Endothelial cell of coronary artery (primary cell): ENCODE data around the gene CLEC4C. TPM values are rescaled to one million over a fixed set of nuclear protein-coding genes. Genes with fewer than 3 reads are reported as not detected.

ENCODE experiments used
- total RNA-seq: library from RNA; depleted of rRNA; stranded (reverse); fragments of >200 nt; gene quantifications from 2 replicates; pipeline ENCODE4 v1.2.3, GENCODE V29; 2014

Gene CLEC4C, protein sequence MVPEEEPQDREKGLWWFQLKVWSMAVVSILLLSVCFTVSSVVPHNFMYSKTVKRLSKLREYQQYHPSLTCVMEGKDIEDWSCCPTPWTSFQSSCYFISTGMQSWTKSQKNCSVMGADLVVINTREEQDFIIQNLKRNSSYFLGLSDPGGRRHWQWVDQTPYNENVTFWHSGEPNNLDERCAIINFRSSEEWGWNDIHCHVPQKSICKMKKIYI
- total RNA-seq, result not detected in 2 replicates

GRCh38 chr12:7747246-7747645, at the start of gene CLEC4C:
Gene CLEC4C, minus strand, starts transcription at chr12:7747375. Its CDS starts 27 bp downstream, at chr12:7747348.

GRCh38 chr12:7788884-7789528, 41.8 kb upstream of the CLEC4C start, which contains the start of gene NANOG:
Gene NANOG, plus strand, starts transcription at chr12:7789402. Its CDS starts 213 bp downstream, at chr12:7789615.

DNA sequence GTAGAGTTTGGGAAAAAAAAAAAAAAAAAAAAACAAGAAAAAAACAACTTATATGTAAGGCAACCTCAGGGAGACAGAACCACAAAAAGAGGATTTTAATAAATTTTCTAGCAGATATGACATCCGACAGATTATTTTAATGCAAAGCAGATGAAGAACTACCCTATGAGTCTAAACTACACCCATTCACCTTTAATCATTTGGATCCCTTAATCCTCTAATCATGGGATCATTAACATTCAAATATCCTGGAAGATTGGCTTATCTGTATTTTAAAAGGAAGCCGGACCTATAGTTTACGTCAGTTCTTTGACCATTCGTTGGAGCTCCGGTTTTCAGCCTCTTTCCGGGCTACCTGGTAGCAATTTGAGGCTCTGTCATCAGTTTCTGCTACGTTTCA, 36.0 kb downstream of the CLEC4C start, which contains the start of gene DPPA3:
TSS of gene DPPA3 (plus strand) at position 301 of the 400 bp plus-strand sequence. CDS start 138 bp downstream, outside the sequence.

DNA sequence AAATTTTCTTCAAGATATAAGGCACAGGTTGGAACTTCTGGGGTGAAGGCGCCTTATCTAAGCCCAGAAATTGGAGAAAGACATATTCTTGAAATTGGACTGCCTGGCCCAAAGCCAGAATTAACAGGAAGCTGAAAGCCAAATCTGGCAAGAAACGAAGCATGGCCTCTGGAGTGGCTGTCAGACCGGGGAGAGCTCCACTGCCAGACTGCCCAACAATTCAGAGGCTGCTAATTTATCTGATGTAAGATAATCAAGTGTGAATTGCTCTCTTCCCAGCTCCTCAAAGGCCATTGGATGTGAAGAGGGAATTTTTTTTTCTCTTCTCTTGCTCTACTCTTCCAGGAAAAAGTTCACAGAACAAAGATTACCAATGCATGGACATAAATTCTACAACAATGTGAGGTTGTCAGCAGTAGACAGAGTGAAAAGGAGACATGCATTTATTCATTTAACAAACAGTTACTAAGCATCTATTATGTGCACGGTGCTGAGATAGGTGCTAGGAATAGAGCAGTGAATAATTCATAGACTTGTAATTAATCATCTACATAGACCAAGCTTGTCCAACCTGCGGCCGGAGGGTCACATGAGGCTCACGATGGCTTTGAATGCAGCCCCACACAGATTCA, 51.5 kb downstream of the CLEC4C start, which contains the start of gene GDF3:
TSS of gene GDF3 (minus strand) at position 210 of the 632 bp plus-strand sequence. CDS start at position 163, 47 bp downstream.

Other genes starting within 250 kb of the CLEC4C start
- gene CD163, start 243.6 kb downstream of the CLEC4C start, total RNA-seq, result under 0.01 TPM in 1 of 2 replicates, not detected in the other
- gene APOBEC1, start 81.5 kb downstream of the CLEC4C start, total RNA-seq, result not detected in 2 replicates
- gene GDF3, start 51.6 kb downstream of the CLEC4C start, total RNA-seq, result 0.18 TPM in 1 of 2 replicates, not detected in the other
- gene DPPA3, start 35.9 kb downstream of the CLEC4C start, total RNA-seq, result not detected in 2 replicates
- gene NANOGNB, start 17.8 kb upstream of the CLEC4C start, total RNA-seq, result not detected in 2 replicates
- gene NANOG, start 42.0 kb upstream of the CLEC4C start, total RNA-seq, result not detected in 2 replicates
- under 0.01 TPM in 1 of 2 replicates, not detected in the other for gene SLC2A14, start 125.5 kb upstream of the CLEC4C start, total RNA-seq
- 26.7 and 54.7 TPM in 2 replicates for gene SLC2A3, start 188.8 kb upstream of the CLEC4C start, total RNA-seq